Ovary (tissue), 3 donors: ENCODE data around the gene DNAJB8.

Source experiments
- CTCF ChIP-seq, 3 donors: fragments of 450-650 bp in 2 of 3; fragments of 200-600 bp in 1 of 3; IDR thresholded peaks; one replicate each; pipeline versions ENCODE4 v1.5.1 to v1.8.0; 2016 to 2022; ENCODE audit warnings: antibody characterized with exemption in 3 of 3, mild to moderate bottlenecking in 1 of 3
- POLR2A ChIP-seq: fragments of 450-650 bp; IDR thresholded peaks from one replicate; pipeline ENCODE4 v1.6.1; 2017; ENCODE audit warnings: antibody characterized with exemption, mild to moderate bottlenecking, moderate library complexity
- donor health status: DM: no; HTN: no; CAD: no.

DNA sequence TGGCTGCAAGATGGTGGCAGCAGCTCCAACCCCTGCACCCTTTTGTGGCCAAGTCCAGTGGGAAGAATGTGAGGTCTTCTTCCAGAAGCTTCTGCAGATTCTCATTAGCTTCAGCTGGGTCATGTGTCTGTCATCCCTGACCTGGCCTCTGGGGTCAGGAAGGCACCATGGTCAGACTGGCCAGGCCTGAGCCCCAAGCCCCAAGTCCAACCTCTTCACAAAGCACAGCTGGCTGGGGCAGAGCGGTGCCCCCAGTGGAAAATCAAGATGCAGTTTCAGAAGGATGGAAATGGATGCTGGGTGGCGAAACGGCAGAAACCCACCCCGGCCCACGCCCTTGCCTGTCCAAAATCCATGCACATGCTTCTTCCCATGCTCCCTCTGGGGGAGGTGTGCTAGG, 42.2 kb upstream of the DNAJB8 start:
- TF ChIP-seq CTCF (IDR thresholded peaks at IDR 0.05) (no peak), POLR2A (no peak)
